K562 (cell line): Measurements from ENCODE around the gene NCAM2. TPM values are rescaled to one million over a fixed set of nuclear protein-coding genes. Genes with fewer than 3 reads are reported as not detected.
A peak's percentile ranks its signal among the peaks of the same experiment; 100 is the strongest.

Experiments
- ATAC-seq: fragments of 200-7000 bp; cut with Tn5 transposase; 3 replicates; pipeline ENCODE4 v1.9.1; 2020; ENCODE audit warnings: moderate library complexity
- BruUV-seq: library from RNA; stranded (reverse); fragments of 400-500 nt; replicated peaks from 2 replicates; lab custom pipeline; 2021; lab: Mats Ljungman, UMichigan
- CTCF ChIA-PET: fragments of 300-600 bp; formaldehyde crosslinking; extraction: SDS; loops from one replicate; lab custom pipeline; 2021; ENCODE audit warnings: low intra/inter-chr PET ratio; lab: Yijun Ruan, JAX
- POLR2A ChIA-PET: fragments of 300-600, 350-650 bp; sonication (Branson Sonifier 250); formaldehyde crosslinking; extraction: SDS; loops from one replicate; lab custom pipeline; 2021; ENCODE audit warnings: antibody characterized with exemption, inconsistent platforms; lab: Yijun Ruan, JAX
- DNase-seq, 4 experiments: peaks; one replicate each; pipeline versions ENCODE4 v3.0.0 to v3.0.0-alpha.2; 2011 to 2018; ENCODE audit warnings: low spot score in 3 of 4, mixed read lengths in 3 of 4; ENCODE audit errors: extremely low read depth in 1 of 4
- FAIRE-seq: peaks from 2 replicates; lab custom pipeline; 2011; peaks lifted over from hg19 to GRCh38; lab: Jason Lieb, UNC
- H2AFZ ChIP-seq: 2 replicates; pipeline ENCODE4 v1.6.0; 2011; ENCODE audit warnings: low read depth, low read length, control low read depth, inconsistent platforms
- H3K27ac ChIP-seq: fragments of 200-600 bp; 3 replicates; pipeline ENCODE4 v1.8.0; 2011; ENCODE audit warnings: low read depth, mild to moderate bottlenecking, control low read depth, inconsistent platforms, low read length, moderate library complexity, mixed read lengths; ENCODE audit errors: extremely low read depth
- H3K27me3 ChIP-seq, 2 experiments: fragments of 300-600 bp in 1 of 2; 2 replicates in 1 of 2; 3 replicates in 1 of 2; pipeline versions ENCODE4 v1.6.0 to v1.8.0; 2011; ENCODE audit warnings: inconsistent platforms in 2 of 2, low read length in 2 of 2, mild to moderate bottlenecking in 1 of 2, mixed read lengths in 1 of 2, moderate library complexity in 1 of 2; ENCODE audit not compliant: control insufficient read depth in 2 of 2, insufficient read depth in 2 of 2
- H3K36me3 ChIP-seq: fragments of 300-600 bp; 3 replicates; pipeline ENCODE4 v1.8.0; 2011; ENCODE audit warnings: mild to moderate bottlenecking, low read length, inconsistent platforms; ENCODE audit not compliant: control insufficient read depth, insufficient read depth
- H3K4me1 ChIP-seq, 2 experiments: fragments of 200-600 bp in 1 of 2; replicated peaks in 1 of 2; 2 replicates in 1 of 2; 3 replicates in 1 of 2; pipeline versions ENCODE4 v1.5.1 to v1.8.0; 2011; ENCODE audit warnings: inconsistent platforms in 2 of 2, low read length in 2 of 2, mild to moderate bottlenecking in 1 of 2, mixed read lengths in 1 of 2, moderate library complexity in 1 of 2; ENCODE audit not compliant: control insufficient read depth in 2 of 2, insufficient read depth in 2 of 2
- H3K4me2 ChIP-seq: 2 replicates; pipeline ENCODE4 v1.6.1; 2011; ENCODE audit warnings: low read length, control low read depth, inconsistent platforms, mixed read lengths; ENCODE audit not compliant: insufficient read depth
- H3K4me3 ChIP-seq: fragments of 200-600 bp; sonication (generic), shearing (Covaris generic); 2 replicates; pipeline ENCODE4 v1.5.1; 2016; ENCODE audit warnings: control low read depth, inconsistent platforms
- H3K79me2 ChIP-seq: fragments of 200-600 bp; 3 replicates; pipeline ENCODE4 v1.8.0; 2011; ENCODE audit warnings: low read length, inconsistent platforms; ENCODE audit not compliant: control insufficient read depth, insufficient read depth
- H3K9ac ChIP-seq, 2 experiments: 2 replicates each; pipeline versions ENCODE4 v1.6.0 to v1.6.1; 2011; ENCODE audit warnings: low read depth in 2 of 2, low read length in 2 of 2, control low read depth in 1 of 2, inconsistent platforms in 1 of 2, mild to moderate bottlenecking in 1 of 2, mixed read lengths in 1 of 2; ENCODE audit not compliant: insufficient read depth in 1 of 2
- H3K9me1 ChIP-seq: one replicate; pipeline ENCODE4 v1.6.0; 2011; ENCODE audit warnings: inconsistent platforms, mild to moderate bottlenecking, low read length, moderate library complexity; ENCODE audit not compliant: control insufficient read depth, insufficient read depth
- H3K9me3 ChIP-seq: replicated peaks from 2 replicates; pipeline ENCODE4 v1.5.1; 2011; ENCODE audit warnings: low read depth, low read length, inconsistent platforms; ENCODE audit not compliant: control insufficient read depth, insufficient read depth
- H4K20me1 ChIP-seq: replicated peaks from 2 replicates; pipeline ENCODE4 v1.6.1; 2011; ENCODE audit warnings: low read length, inconsistent platforms, mixed read lengths; ENCODE audit not compliant: control insufficient read depth, insufficient read depth
- CBX1 ChIP-seq: sonication (generic); IDR thresholded peaks from 2 replicates; pipeline ENCODE4 v1.6.1; 2016; ENCODE audit warnings: antibody characterized with exemption, low read depth, mild to moderate bottlenecking
- CUX1 ChIP-seq: fragments of 200-800 bp; sonication (Bioruptor generic); IDR thresholded peaks from 2 replicates; pipeline ENCODE4 v1.6.1; 2016; ENCODE audit warnings: missing genetic modification characterization, missing compliant biosample characterization
- ETS2 ChIP-seq: IDR thresholded peaks from 2 replicates; pipeline ENCODE4 v1.6.1; 2016; ENCODE audit warnings: borderline replicate concordance, missing genetic modification characterization, mild to moderate bottlenecking, moderate library complexity, missing compliant biosample characterization; ENCODE audit not compliant: poor library complexity, severe bottlenecking
- FOSL1 ChIP-seq: fragments of 200-800 bp; sonication (Bioruptor generic); conservative IDR thresholded peaks from 2 replicates; pipeline ENCODE4 v1.6.1; 2016; ENCODE audit warnings: missing genetic modification characterization, missing compliant biosample characterization
- FOXA1 ChIP-seq: fragments of 450-650 bp; IDR thresholded peaks from 2 replicates; pipeline ENCODE4 v1.6.1; 2016; ENCODE audit warnings: mild to moderate bottlenecking, borderline replicate concordance
- MBD2 ChIP-seq: sonication (generic); IDR thresholded peaks from 2 replicates; pipeline ENCODE4 v1.6.1; 2016; ENCODE audit warnings: low read depth, borderline replicate concordance
- ZBTB34 ChIP-seq: fragments of 250-450 bp; sonication (Bioruptor Pico); IDR thresholded peaks from 2 replicates; pipeline ENCODE4 v1.8.0; 2021; ENCODE audit warnings: mild to moderate bottlenecking, moderate library complexity
- ZBTB5 ChIP-seq: fragments of 450-650 bp; IDR thresholded peaks from 2 replicates; pipeline ENCODE4 v1.6.1; 2017; ENCODE audit warnings: antibody characterized with exemption
- ZNF253 ChIP-seq: fragments of 250-450 bp; sonication (Bioruptor Pico); conservative IDR thresholded peaks from 2 replicates; pipeline ENCODE4 v1.6.1; 2021; ENCODE audit warnings: mild to moderate bottlenecking
- WGBS: fragments of 100-300 bp; shearing (Covaris generic); methylation state at CpG from one replicate; pipeline ENCODE4 v1.1.6; 2016; ENCODE audit warnings: low coverage, mixed read lengths; ENCODE audit not compliant: insufficient coverage; ENCODE audit errors: missing lambda C conversion rate; 5-methylcytosine and 5-hydroxymethylcytosine counted together
- in situ Hi-C: fragments of 300-500 bp; cut with MboI; formaldehyde crosslinking; loops from 4 replicates; pipeline ENCODE4 v1.15.0; 2018; ENCODE audit warnings: inconsistent platforms, mixed read lengths
- intact Hi-C: fragments of 100-400 bp; cut with micrococcal nuclease; formaldehyde crosslinking; loops from 2 replicates; pipeline ENCODE4 v1.14.2; 2022
- polyA plus RNA-seq, 8 experiments: library from polyadenylated mRNA; depleted of rRNA in 4 of 8; stranded (reverse) in 5 of 8; unstranded in 3 of 8; fragments of >200 nt; fragmentation: Nextera tagmentation in 2 of 8; fragmentation: Illumina TruSeq in 1 of 8; extraction: Ambion mirVana in 2 of 8; extraction: Trizol in 1 of 8; gene quantifications; 2 replicates each; pipeline versions ENCODE4 v1.2.1 to v1.2.3, GENCODE V29; 2011 to 2014; ENCODE audit warnings: inconsistent platforms in 1 of 8, missing spikeins in 1 of 8
- total RNA-seq, 7 experiments: library from RNA; depleted of rRNA in 6 of 7; stranded (reverse); fragments of >200 nt in 6 of 7; fragmentation: Illumina TruSeq in 2 of 7; extraction: Trizol in 2 of 7; gene quantifications; 2 replicates each; pipeline versions ENCODE4 v1.2.1 to v1.2.3, GENCODE V29; 2011 to 2021; ENCODE audit warnings: low replicate concordance in 1 of 7
- TF ChIP-seq, protein P1 (sequence below), 2 experiments: fragments of 450-650 bp in 1 of 2; sonication (generic) in 1 of 2; formaldehyde crosslinking in 1 of 2; IDR thresholded peaks in 1 of 2; conservative IDR thresholded peaks in 1 of 2; 2 replicates each; pipeline versions ENCODE4 v1.6.1 to v1.8.1; 2016 to 2023; ENCODE audit warnings: mild to moderate bottlenecking in 2 of 2, moderate library complexity in 2 of 2, inconsistent platforms in 1 of 2, missing genetic modification reagents in 1 of 2

NCAM2 gene
- total and polyA plus RNA-seq, 9 of the 15 experiments (the other 6 are each of a cell fraction or from before 2014, with no cell fraction given), result 14.0 to 58.2 (median 27.8) TPM

DNA sequence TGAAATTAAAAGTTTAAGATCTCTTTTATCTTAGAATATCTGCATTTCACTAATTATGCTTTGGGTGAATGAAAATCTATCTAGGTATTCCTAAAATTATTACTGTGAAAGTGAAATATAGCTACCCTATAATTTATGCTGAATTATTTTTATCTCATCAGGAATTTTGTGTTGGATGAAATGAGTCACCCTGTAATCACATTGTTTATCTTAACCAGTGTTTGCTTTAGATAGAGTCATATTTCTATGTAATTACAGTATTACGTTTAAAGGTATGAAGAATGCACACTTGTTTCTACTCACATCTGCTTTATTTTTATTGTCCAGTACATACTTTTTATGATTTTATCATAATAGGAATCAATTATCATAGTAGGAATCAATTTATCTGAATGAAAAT lies 249.2 kb downstream of the NCAM2 start:
- no peak for FAIRE-seq
- DNase-seq, result no peak
- Histone ChIP-seq H3K9ac (no peak overlapping the region), H3K9me3 (peaks cover 2% of the 10 kb centered on the region; the same call in 1 of the 2 replicates), H3K27ac (no peak overlapping the region), H2AFZ (no peak overlapping the region), H3K27me3 (no peaks in the 10 kb centered on the region), H3K4me3 (no peak overlapping the region), H4K20me1 (no peaks in the 10 kb centered on the region), H3K9me1 (no peaks in the 10 kb centered on the region), H3K36me3 (0 out of 3 replicates have a peak, but pooled peaks cover 3% of the 10 kb centered on the region), H3K4me2 (no peak overlapping the region), H3K4me1 (no peaks in the 10 kb centered on the region), H3K79me2 (peaks cover 47% of the 10 kb centered on the region; the same call in 2 of the 3 replicates)
- BruUV-seq, result no TSS peak
- ChIA-PET CTCF (no interaction called here), POLR2A (no interaction called here)
- intact Hi-C loops, result no loop called here
- ATAC-seq, result no peak
- in situ Hi-C loops, result no loop called here
- 36% methylated on average over 1 of the region's 1 CpG for WGBS
- no peak for TF ChIP-seq CBX1
- TF ChIP-seq CUX1 (CRISPR knock-in tag), result no peak
- no peak for TF ChIP-seq MBD2
- TF ChIP-seq ZBTB5, result no peak
- no peak for TF ChIP-seq ETS2
- TF ChIP-seq ZNF253, result no peak
- no peak for TF ChIP-seq ZBTB34 (CRISPR knock-in tag)
- no peak for TF ChIP-seq FOXA1
- TF ChIP-seq FOSL1 (tag), result peak; percentile 42
- TF ChIP-seq, protein P1, sequence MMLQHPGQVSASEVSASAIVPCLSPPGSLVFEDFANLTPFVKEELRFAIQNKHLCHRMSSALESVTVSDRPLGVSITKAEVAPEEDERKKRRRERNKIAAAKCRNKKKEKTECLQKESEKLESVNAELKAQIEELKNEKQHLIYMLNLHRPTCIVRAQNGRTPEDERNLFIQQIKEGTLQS (IDR thresholded peaks at IDR 0.05), result peak; percentile 38; the same call in 1 of the 2 replicates
- TF ChIP-seq, protein P1 (CRISPR knock-in tag; conservative IDR thresholded peaks at IDR 0.05), result no peak
